ENCODE results near the gene TRIO. TPM values are rescaled to one million over a fixed set of nuclear protein-coding genes. Genes with fewer than 3 reads are reported as not detected.

TRIO gene
- total RNA-seq, 4 donors from 2014 or later = 67.4 to 103 (median 94.7) TPM

GRCh38 chr5:14440223-14440581, 297.1 kb downstream of the TRIO start:
- intact Hi-C loops (cut with DNase I) = no loop called here
- Histone ChIP-seq H3K27ac (peak overlapping the region; percentile 8 to 16 (median 9)), H3K4me3 (replicated peaks in 1 of 3) (no peak overlapping the region), H3K36me3 (no peaks in the 10 kb centered on the region), H3K27me3 (no peaks in the 10 kb centered on the region), H3K4me1 (peaks cover 3 to 4% of the 10 kb centered on the region in 2 donors), H3K9me3 (no peaks in the 10 kb centered on the region)
- WGBS, 2 donors = 83 to 90% methylated on average over 10 of the region's 10 CpGs
- TF ChIP-seq CTCF (IDR thresholded peaks at IDR 0.05) (no peak), POLR2A (IDR thresholded peaks at IDR 0.05) (no peak)
- no peak for DNase-seq

GRCh38 chr5:14440582-14441431, 297.7 kb downstream of the TRIO start:
- 33 to 64% methylated on average over 38 to 39 of the region's 40 CpGs for WGBS, 2 donors
- Histone ChIP-seq H3K4me1 (peaks cover 3 to 4% of the 10 kb centered on the region in 2 donors), H3K9me3 (no peaks in the 10 kb centered on the region), H3K27me3 (no peaks in the 10 kb centered on the region), H3K4me3 (replicated peaks in 1 of 3) (peak overlapping the region in 1 of 3 donors; percentile 16), H3K36me3 (no peaks in the 10 kb centered on the region), H3K27ac (peak overlapping the region in 2 of 3 donors; percentile 9 to 16)
- peak; percentile 50 to 55 for DNase-seq
- intact Hi-C loops (cut with DNase I) = no loop called here
- TF ChIP-seq CTCF (IDR thresholded peaks at IDR 0.05) (no peak), POLR2A (IDR thresholded peaks at IDR 0.05) (peak in 1 of 2 donors; percentile 11)

GRCh38 chr5:14441641-14442040, 298.5 kb downstream of the TRIO start:
- 70 to 76% methylated on average over 4 of the region's 4 CpGs for WGBS, 2 donors
- H3K4me3 ChIP-seq (replicated peaks in 1 of 3) = peak overlapping the region in 1 of 3 donors; percentile 16
- intact Hi-C loops (cut with DNase I) = no loop called here

GRCh38 chr5:14442536-14442935, 299.4 kb downstream of the TRIO start:
- TF ChIP-seq POLR2A (IDR thresholded peaks at IDR 0.05) (no peak), CTCF (IDR thresholded peaks at IDR 0.05) (no peak)
- H3K27me3 ChIP-seq = no peaks in the 10 kb centered on the region
- H3K4me3 ChIP-seq (replicated peaks in 1 of 3) = no peak overlapping the region
- intact Hi-C loops (cut with DNase I) = no loop called here
- H3K27ac ChIP-seq = no peak overlapping the region
- H3K36me3 ChIP-seq = no peaks in the 10 kb centered on the region
- DNase-seq = no peak
- H3K9me3 ChIP-seq = no peaks in the 10 kb centered on the region
- peaks cover 3 to 4% of the 10 kb centered on the region in 2 donors for H3K4me1 ChIP-seq
- WGBS, 2 donors = 85 to 91% methylated on average over 5 of the region's 5 CpGs

More at GRCh38 chr5:14441641-14442040, 298.5 kb downstream of the TRIO start:
- no peaks in the 10 kb centered on the region for H3K27me3 ChIP-seq
- no peak for DNase-seq
- H3K27ac ChIP-seq = peak overlapping the region in 1 of 3 donors; percentile 6
- no peaks in the 10 kb centered on the region for H3K36me3 ChIP-seq
- peaks cover 3 to 4% of the 10 kb centered on the region in 2 donors for H3K4me1 ChIP-seq
- TF ChIP-seq CTCF (IDR thresholded peaks at IDR 0.05) (no peak), POLR2A (IDR thresholded peaks at IDR 0.05) (no peak)
- no peaks in the 10 kb centered on the region for H3K9me3 ChIP-seq

GRCh38 chr5:14443671-14444093, 300.5 kb downstream of the TRIO start:
- H3K27ac ChIP-seq = no peak overlapping the region
- intact Hi-C loops (cut with DNase I) = no loop called here

More at GRCh38 chr5:14443671-14444093, 300.5 kb downstream of the TRIO start:
- no peaks in the 10 kb centered on the region for H3K36me3 ChIP-seq
- WGBS, 2 donors = 78 to 84% methylated on average over 4 of the region's 4 CpGs
- H3K27me3 ChIP-seq = no peaks in the 10 kb centered on the region
- no peaks in the 10 kb centered on the region for H3K9me3 ChIP-seq
- DNase-seq = no peak
- H3K4me3 ChIP-seq (replicated peaks in 1 of 3) = no peak overlapping the region
- no peak for TF ChIP-seq CTCF (IDR thresholded peaks at IDR 0.05)
- TF ChIP-seq POLR2A (IDR thresholded peaks at IDR 0.05) = no peak
- H3K4me1 ChIP-seq = peaks cover 9 to 12% of the 10 kb centered on the region in 2 donors
